Left renal cortex interstitium (tissue), 4 donors: ENCODE results near the gene ZNF646. TPM values are rescaled to one million over a fixed set of nuclear protein-coding genes. Genes with fewer than 3 reads are reported as not detected.

ENCODE experiments used
- DNase-seq, 4 donors: peaks; one replicate each; pipeline ENCODE4 v3.0.0-alpha.2; 2013; ENCODE audit warnings: low read depth in 4 of 4, low spot score in 2 of 4, missing footprints in 1 of 4
- polyA plus RNA-seq, 4 donors: library from polyadenylated mRNA; unstranded; fragments of 120-200 nt; gene quantifications; one replicate each; pipeline ENCODE4 v1.2.1, GENCODE V29; 2013; ENCODE audit not compliant: insufficient read length in 4 of 4

Gene ZNF646
- 10 to 100 TPM; 11.0 to 19.1 (median 12.5) TPM for polyA plus RNA-seq

- peak; percentile 90 to 99 (median 98) for DNase-seq
Observed at GRCh38 chr16:31073970-31074813, at the start of gene ZNF646, which contains the start of gene ZNF668. Gene ZNF646 (plus strand): TSS chr16:31074422. CDS start chr16:31076325, 1,903 bp downstream. Gene ZNF668 (minus strand): TSS chr16:31074240. CDS start chr16:31064459, 9,781 bp downstream.

GRCh38 chr16:31025339-31025738 lies 48.9 kb upstream of the ZNF646 start:
- no peak for DNase-seq

GRCh38 chr16:31029272-31029671 lies 45.0 kb upstream of the ZNF646 start:
- DNase-seq: no peak

DNA sequence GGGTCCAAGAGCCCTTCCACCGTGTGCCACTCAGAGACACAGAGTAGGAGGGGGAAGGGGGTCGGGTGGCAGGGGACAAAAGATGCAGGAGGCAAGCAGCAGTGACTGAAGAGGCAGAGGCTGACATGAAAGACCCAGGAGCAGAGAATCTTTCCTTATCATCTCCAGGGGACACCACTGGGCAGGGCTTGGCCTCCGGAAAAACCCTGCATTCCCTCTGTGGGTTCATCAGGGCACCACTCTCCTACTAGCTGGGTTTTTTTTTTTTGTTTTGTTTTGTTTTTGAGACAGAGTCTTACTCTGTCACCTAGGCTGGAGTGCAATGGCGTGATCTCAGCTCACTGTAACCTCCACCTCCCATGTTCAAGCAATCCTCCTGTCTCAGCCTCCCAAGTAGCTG lies 42.9 kb upstream of the ZNF646 start:
- no peak for DNase-seq

- DNase-seq: peak; percentile 90 to 95 (median 93)
Observed at GRCh38 chr16:31032736-31033708, 41.2 kb upstream of the ZNF646 start, which contains the start of gene STX4. Gene STX4 (plus strand): TSS chr16:31033558. CDS start chr16:31033806, 248 bp downstream.

DNA sequence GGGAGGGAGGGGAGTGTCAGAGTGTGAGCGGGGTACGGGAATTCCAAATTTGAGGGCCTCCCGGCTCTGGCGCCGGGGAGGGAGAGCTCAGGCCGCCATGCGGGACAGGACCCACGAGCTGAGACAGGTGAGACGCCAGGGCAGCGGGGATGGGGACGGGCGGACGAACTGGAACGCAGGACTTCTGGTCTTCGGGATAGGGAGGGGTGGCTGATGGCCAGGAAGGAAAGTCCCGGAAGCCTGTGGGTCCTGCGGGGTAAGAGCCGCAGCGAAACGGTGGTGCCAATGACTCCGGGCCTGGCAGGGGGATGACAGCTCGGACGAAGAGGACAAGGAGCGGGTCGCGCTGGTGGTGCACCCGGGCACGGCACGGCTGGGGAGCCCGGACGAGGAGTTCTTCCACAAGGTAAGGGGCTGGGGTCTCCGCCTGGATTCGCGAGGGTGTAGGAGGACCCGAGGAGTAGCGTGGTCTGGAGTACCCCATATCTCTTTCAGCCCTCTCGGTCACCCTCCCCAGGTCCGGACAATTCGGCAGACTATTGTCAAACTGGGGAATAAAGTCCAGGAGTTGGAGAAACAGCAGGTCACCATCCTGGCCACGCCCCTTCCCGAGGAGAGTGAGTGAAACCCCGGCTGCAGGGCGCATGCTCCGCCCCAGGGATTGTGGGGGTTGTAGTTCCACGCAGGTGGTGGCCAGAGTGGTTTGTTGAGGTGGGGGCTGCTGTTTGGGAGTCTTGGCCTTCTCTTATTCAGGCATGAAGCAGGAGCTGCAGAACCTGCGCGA lies 40.3 kb upstream of the ZNF646 start:
- DNase-seq: peak in 2 of 4 donors; percentile 45 to 81

GRCh38 chr16:31036691-31037090 lies 37.5 kb upstream of the ZNF646 start:
- DNase-seq: no peak

- DNase-seq: no peak
Observed at GRCh38 chr16:31038993-31039392, 35.2 kb upstream of the ZNF646 start.

- DNase-seq: no peak
Observed at GRCh38 chr16:31042866-31043265, 31.4 kb upstream of the ZNF646 start.

- no peak for DNase-seq
Observed at GRCh38 chr16:31043352-31043751, 30.9 kb upstream of the ZNF646 start.

- no peak for DNase-seq
Observed at GRCh38 chr16:31043898-31044481, 30.2 kb upstream of the ZNF646 start.

GRCh38 chr16:31050280-31051030 lies 23.8 kb upstream of the ZNF646 start:
- DNase-seq: no peak

DNA sequence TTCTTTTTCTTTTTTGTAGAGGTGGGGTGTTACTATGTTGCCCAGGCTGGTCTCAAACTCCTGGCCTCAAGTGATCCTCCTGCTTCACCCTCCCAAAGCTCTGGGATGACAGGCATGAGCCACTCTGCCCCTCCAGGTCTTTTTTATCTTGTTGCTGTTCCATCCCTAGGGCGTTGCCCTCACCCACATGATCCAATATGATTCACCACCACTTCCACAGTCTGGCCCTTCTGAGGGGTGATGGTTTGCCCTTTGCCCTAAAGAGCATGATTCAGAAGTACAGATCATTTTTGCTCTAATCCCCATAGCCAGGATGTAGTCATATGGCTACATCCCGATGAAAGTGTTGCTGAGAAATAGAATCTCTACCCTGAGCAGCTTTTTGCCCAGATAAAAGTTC lies 22.1 kb upstream of the ZNF646 start:
- DNase-seq: no peak

DNA sequence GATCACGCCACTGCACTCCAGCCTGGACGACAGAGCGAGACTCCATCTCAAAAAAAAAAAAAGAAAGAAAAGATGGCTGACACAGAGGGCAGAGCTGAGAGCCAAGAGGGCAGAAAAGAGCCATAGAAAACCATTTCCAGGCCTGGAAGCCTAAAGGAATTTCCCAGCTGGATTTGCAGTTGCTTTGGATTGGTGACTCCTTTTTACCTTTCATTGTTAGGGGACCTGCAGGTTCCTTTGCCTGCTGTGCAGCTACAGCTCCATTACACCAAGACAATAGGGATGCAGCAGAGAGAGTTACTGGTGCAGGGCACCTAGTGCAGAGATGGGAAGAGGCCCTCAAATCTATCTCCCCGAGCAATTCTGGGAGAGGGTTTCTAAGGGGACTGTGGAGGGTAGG lies 18.6 kb upstream of the ZNF646 start:
- no peak for DNase-seq

DNA sequence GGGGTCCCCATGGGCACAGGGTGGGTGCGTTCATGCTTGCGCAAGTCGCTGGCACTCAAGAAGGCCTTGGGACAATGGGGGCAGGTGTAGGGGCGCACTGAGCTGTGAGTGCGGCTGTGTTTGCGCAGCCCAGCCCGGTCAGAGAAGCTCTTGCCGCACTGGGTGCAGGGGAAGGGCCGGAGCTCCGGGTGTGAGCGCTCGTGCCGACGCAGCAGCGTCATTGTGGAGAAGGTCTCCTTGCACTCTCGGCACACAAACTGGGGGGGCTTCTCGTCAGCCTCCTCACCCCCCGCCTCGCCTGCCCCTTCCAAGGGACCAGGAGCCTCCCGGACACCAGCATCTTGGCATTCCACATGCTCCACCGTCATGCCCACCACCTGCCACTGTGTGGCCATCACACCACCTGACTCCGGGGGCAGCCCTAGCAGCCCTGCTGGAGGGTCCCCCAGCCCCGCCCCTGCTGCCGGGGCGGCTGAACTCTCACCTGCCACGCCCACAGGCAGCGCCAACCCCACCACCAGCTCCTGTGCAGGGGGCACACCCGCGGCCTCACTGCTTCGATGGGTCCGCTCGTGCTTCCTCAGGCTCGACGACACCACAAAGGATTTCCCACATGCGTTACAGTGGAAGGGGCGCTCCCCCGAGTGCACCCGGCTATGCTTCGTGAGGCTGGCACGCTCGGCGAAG lies 13.0 kb upstream of the ZNF646 start:
- DNase-seq: no peak

DNA sequence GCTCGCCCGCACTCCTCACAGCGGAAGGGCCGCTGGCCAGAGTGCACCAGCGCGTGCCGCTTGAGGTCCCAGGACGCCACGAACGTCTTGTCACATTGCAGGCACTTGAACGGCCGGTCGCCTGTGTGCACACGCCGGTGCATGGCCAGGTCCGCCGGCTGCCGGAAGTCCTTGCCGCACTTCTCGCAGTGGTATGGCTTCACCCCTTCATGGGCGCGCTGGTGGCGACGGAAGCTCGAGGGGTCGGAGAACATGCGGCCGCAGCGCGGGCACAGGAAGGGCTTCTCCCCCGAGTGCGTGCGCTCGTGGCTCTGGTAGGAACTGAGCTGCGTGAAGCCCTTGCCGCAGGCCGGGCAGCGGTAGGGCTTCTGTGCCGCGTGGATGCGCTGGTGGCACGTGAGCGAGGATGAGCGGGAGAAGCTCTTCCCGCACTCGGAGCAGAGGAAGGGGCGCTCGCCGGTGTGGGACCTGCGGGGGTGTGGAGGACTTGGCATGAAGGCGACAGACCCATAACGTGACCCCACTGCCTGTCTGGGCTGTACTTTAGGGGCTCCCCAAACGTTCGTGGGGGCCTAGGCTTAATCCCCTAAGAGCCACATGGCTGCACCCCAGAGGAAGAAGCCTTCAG lies 12.3 kb upstream of the ZNF646 start:
- DNase-seq: no peak

- DNase-seq: no peak
Observed at GRCh38 chr16:31063495-31063842, 10.8 kb upstream of the ZNF646 start.
